Peyer's patch (tissue), 4 donors: ENCODE data around the gene TNFAIP8.

ENCODE experiments used
- CTCF ChIP-seq, 6 experiments: fragments of 450-650 bp in 4 of 6; fragments of 200-600 bp in 2 of 6; sonication (generic) in 1 of 6; IDR thresholded peaks; one replicate each; pipeline ENCODE4 v1.5.1; 2017 to 2019; ENCODE audit warnings: antibody characterized with exemption in 6 of 6, mild to moderate bottlenecking in 3 of 6, moderate library complexity in 1 of 6
- POLR2A ChIP-seq, 2 donors: fragments of 450-650 bp; IDR thresholded peaks; one replicate each; pipeline ENCODE4 v1.5.1; 2017; ENCODE audit warnings: antibody characterized with exemption in 2 of 2, mild to moderate bottlenecking in 2 of 2, moderate library complexity in 2 of 2

- peak; percentile 27 to 72 (median 42) for TF ChIP-seq CTCF (IDR thresholded peaks at IDR 0.05)
- TF ChIP-seq POLR2A (IDR thresholded peaks at IDR 0.05): no peak
Measured at GRCh38 chr5:119435436-119436132, 79.8 kb downstream of the TNFAIP8 start.
